Glutamatergic neuron (in vitro differentiated cells): ENCODE data around the gene DISC1. TPM values are rescaled to one million over a fixed set of nuclear protein-coding genes. Genes with fewer than 3 reads are reported as not detected.

Source experiments
- DNase-seq: peaks from one replicate; pipeline ENCODE4 v3.0.0; 2022
- H3K27ac Mint-ChIP-seq: one replicate; pipeline ENCODE4 v1.8.0; 2020; ENCODE audit warnings: mild to moderate bottlenecking, mixed read lengths, inconsistent platforms; ENCODE audit not compliant: unreplicated experiment
- H3K27me3 Mint-ChIP-seq: one replicate; pipeline ENCODE4 v1.8.0; 2020; ENCODE audit warnings: mild to moderate bottlenecking, moderate library complexity, mixed read lengths, inconsistent platforms; ENCODE audit not compliant: unreplicated experiment
- H3K36me3 Mint-ChIP-seq: one replicate; pipeline ENCODE4 v1.8.0; 2020; ENCODE audit warnings: mild to moderate bottlenecking, mixed read lengths, inconsistent platforms; ENCODE audit not compliant: unreplicated experiment
- H3K4me1 Mint-ChIP-seq: one replicate; pipeline ENCODE4 v1.8.0; 2020; ENCODE audit warnings: mild to moderate bottlenecking, low read depth, mixed read lengths, inconsistent platforms; ENCODE audit not compliant: unreplicated experiment
- H3K4me3 Mint-ChIP-seq: one replicate; pipeline ENCODE4 v1.8.0; 2020; ENCODE audit warnings: mild to moderate bottlenecking, mixed read lengths, inconsistent platforms; ENCODE audit not compliant: unreplicated experiment
- H3K9me3 Mint-ChIP-seq: one replicate; pipeline ENCODE4 v1.8.0; 2020; ENCODE audit warnings: mild to moderate bottlenecking, moderate library complexity, mixed read lengths, inconsistent platforms; ENCODE audit not compliant: unreplicated experiment
- CTCF ChIP-seq: fragments of 200-600 bp; sonication (generic); IDR thresholded peaks from one replicate; pipeline ENCODE4 v1.5.0; 2021; ENCODE audit not compliant: partially characterized antibody, unreplicated experiment
- total RNA-seq: library from RNA; stranded (reverse); fragmentation: NEBNext Ultra II Directional; extraction: Animal tissue kit (Norgen Biotek cat#: 25700); gene quantifications from one replicate; pipeline ENCODE4 v1.2.1, GENCODE V29; 2021; ENCODE audit not compliant: unreplicated experiment

DISC1 gene
- total RNA-seq, 1 donor from 2014 or later = 9.1 TPM

- peak overlapping the region; percentile 42 for H3K4me3 Mint-ChIP-seq
- peak; percentile 66 for DNase-seq
- H3K36me3 Mint-ChIP-seq = no peaks in the 10 kb centered on the region
- peaks cover 11% of the 10 kb centered on the region for H3K9me3 Mint-ChIP-seq
- TF ChIP-seq CTCF = peak; percentile 50
- peaks cover 20% of the 10 kb centered on the region for H3K4me1 Mint-ChIP-seq
- peaks cover 8% of the 10 kb centered on the region for H3K27me3 Mint-ChIP-seq
- H3K27ac Mint-ChIP-seq = peak overlapping the region; percentile 53
Measured at GRCh38 chr1:231806623-231807495, 180.3 kb downstream of the DISC1 start.

- peak overlapping the region; percentile 53 for H3K27ac Mint-ChIP-seq
Measured at GRCh38 chr1:231807541-231807940, 181.0 kb downstream of the DISC1 start.

GRCh38 chr1:231808116-231808515, 181.5 kb downstream of the DISC1 start:
- Mint-ChIP-seq H3K9me3 (peaks cover 11% of the 10 kb centered on the region), H3K27ac (no peak overlapping the region), H3K36me3 (peaks cover 2% of the 10 kb centered on the region), H3K27me3 (peaks cover 8% of the 10 kb centered on the region), H3K4me3 (no peak overlapping the region), H3K4me1 (peaks cover 21% of the 10 kb centered on the region)
- TF ChIP-seq CTCF = no peak
- DNase-seq = no peak

More at GRCh38 chr1:231807541-231807940, 181.0 kb downstream of the DISC1 start:
- H3K4me1 Mint-ChIP-seq = peaks cover 20% of the 10 kb centered on the region
- TF ChIP-seq CTCF = no peak
- peaks cover 11% of the 10 kb centered on the region for H3K9me3 Mint-ChIP-seq
- no peak for DNase-seq
- no peaks in the 10 kb centered on the region for H3K36me3 Mint-ChIP-seq
- peak overlapping the region; percentile 28 for H3K4me3 Mint-ChIP-seq
- H3K27me3 Mint-ChIP-seq = peaks cover 8% of the 10 kb centered on the region

GRCh38 chr1:231808990-231809389, 182.4 kb downstream of the DISC1 start:
- H3K36me3 Mint-ChIP-seq = peaks cover 10% of the 10 kb centered on the region
- DNase-seq = no peak
- peaks cover 8% of the 10 kb centered on the region for H3K27me3 Mint-ChIP-seq
- no peak for TF ChIP-seq CTCF
- peaks cover 26% of the 10 kb centered on the region for H3K4me1 Mint-ChIP-seq
- H3K9me3 Mint-ChIP-seq = peaks cover 11% of the 10 kb centered on the region
- peak overlapping the region; percentile 38 for H3K27ac Mint-ChIP-seq
- H3K4me3 Mint-ChIP-seq = no peak overlapping the region

- no peak for TF ChIP-seq CTCF
- DNase-seq = no peak
- Mint-ChIP-seq H3K27me3 (peaks cover 8% of the 10 kb centered on the region), H3K27ac (no peak overlapping the region), H3K9me3 (peaks cover 11% of the 10 kb centered on the region), H3K4me3 (no peak overlapping the region), H3K36me3 (peaks cover 10% of the 10 kb centered on the region), H3K4me1 (peaks cover 26% of the 10 kb centered on the region)
Measured at GRCh38 chr1:231810415-231810814, 183.8 kb downstream of the DISC1 start.
